Measurements from ENCODE around the gene SDC4.

- TF ChIP-seq CTCF (IDR thresholded peaks at IDR 0.05) (peak; percentile 49 to 94 (median 76)), POLR2A (IDR thresholded peaks at IDR 0.05) (no peak)
Observed at GRCh38 chr20:45373353-45374100, 25.3 kb upstream of the SDC4 start.

Measured in vagina (tissue), 2 donors.